ENCODE measurements around the gene UBE2G1. TPM values are rescaled to one million over a fixed set of nuclear protein-coding genes. Genes with fewer than 3 reads are reported as not detected.

UBE2G1 gene
- total and polyA plus RNA-seq, 2 donors from 2014 or later, result 26.7 to 50.9 TPM

DNA sequence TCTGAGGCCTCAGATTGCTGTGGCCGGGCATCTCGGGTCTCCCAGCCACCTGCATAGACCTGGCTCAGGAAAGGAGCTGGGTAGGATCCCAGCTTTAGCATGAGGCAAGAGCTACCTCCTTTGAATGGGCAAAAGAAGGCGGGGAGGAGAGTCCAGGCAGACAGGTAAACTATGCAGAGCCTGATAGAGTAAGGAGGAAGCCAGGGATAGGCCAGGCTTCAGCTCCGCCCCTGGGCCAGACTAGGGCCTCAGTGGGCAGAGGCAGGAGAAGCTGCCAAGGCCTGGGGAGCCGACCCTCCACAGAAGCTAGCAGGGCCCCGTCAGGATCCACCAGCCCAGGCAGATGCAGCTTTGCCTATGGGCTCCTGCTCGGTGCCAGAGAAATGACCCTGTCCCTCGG is 22.6 kb upstream of the UBE2G1 start:
- no peak for DNase-seq
- H3K36me3 ChIP-seq (ENCODE audit: control insufficient read depth in 2 of 3, insufficient read depth in 3 of 3, low read length in 3 of 3), result no peaks in the 10 kb centered on the region
- TF ChIP-seq, protein P1, sequence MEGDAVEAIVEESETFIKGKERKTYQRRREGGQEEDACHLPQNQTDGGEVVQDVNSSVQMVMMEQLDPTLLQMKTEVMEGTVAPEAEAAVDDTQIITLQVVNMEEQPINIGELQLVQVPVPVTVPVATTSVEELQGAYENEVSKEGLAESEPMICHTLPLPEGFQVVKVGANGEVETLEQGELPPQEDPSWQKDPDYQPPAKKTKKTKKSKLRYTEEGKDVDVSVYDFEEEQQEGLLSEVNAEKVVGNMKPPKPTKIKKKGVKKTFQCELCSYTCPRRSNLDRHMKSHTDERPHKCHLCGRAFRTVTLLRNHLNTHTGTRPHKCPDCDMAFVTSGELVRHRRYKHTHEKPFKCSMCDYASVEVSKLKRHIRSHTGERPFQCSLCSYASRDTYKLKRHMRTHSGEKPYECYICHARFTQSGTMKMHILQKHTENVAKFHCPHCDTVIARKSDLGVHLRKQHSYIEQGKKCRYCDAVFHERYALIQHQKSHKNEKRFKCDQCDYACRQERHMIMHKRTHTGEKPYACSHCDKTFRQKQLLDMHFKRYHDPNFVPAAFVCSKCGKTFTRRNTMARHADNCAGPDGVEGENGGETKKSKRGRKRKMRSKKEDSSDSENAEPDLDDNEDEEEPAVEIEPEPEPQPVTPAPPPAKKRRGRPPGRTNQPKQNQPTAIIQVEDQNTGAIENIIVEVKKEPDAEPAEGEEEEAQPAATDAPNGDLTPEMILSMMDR (IDR thresholded peaks at IDR 0.05; ENCODE audit: borderline replicate concordance, extremely low read depth, insufficient read depth), result no peak
- H3K27me3 ChIP-seq (ENCODE audit: control insufficient read depth, insufficient read depth, low read length), result no peaks in the 10 kb centered on the region
- H3K4me3 ChIP-seq (ENCODE audit: low read length in 3 of 3), result no peak overlapping the region
- intact Hi-C loops (cut with DNase I), result no loop called here
- no peak overlapping the region for H3K27ac ChIP-seq (ENCODE audit: low read depth in 2 of 2, low read length in 2 of 2)
- no peaks in the 10 kb centered on the region for H3K9me3 ChIP-seq (ENCODE audit: control insufficient read depth in 2 of 3, insufficient read depth in 1 of 3, low read length in 3 of 3)
- no peak overlapping the region for H3K9ac ChIP-seq (ENCODE audit: low read length in 3 of 3)
- FAIRE-seq, result no peak
- H3K4me1 ChIP-seq (ENCODE audit: control insufficient read depth in 2 of 3, insufficient read depth in 2 of 3, low read depth in 1 of 3, low read length in 3 of 3), result no peaks in the 10 kb centered on the region

DNA sequence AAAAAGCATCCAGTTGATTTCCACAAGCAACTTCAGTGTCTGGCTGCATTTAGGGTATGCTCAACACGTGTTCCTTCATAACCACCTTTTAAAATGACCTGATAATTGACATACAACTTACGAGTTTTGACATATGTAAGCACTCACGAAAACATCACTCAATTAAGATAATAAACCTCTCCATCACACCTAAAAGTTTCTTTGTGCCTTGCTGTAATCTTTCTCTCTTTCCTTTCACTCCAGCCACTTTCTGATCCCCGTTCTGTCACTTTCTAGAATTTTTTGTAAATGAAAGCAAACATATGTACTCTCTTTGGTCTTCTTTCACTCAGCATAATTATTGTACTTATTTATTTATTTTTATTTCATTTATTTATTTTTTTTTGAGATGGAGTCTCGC is 20.7 kb upstream of the UBE2G1 start:
- no peaks in the 10 kb centered on the region for H3K4me1 ChIP-seq (ENCODE audit: control insufficient read depth in 2 of 3, insufficient read depth in 2 of 3, low read depth in 1 of 3, low read length in 3 of 3)
- intact Hi-C loops (cut with DNase I), result no loop called here
- H3K9me3 ChIP-seq (ENCODE audit: control insufficient read depth in 2 of 3, insufficient read depth in 1 of 3, low read length in 3 of 3), result no peaks in the 10 kb centered on the region
- FAIRE-seq, result no peak
- TF ChIP-seq, protein P1 (IDR thresholded peaks at IDR 0.05; ENCODE audit: borderline replicate concordance, extremely low read depth, insufficient read depth), result no peak
- H3K27ac ChIP-seq (ENCODE audit: low read depth in 2 of 2, low read length in 2 of 2), result no peak overlapping the region
- H3K4me3 ChIP-seq (ENCODE audit: low read length in 3 of 3), result no peak overlapping the region
- no peaks in the 10 kb centered on the region for H3K27me3 ChIP-seq (ENCODE audit: control insufficient read depth, insufficient read depth, low read length)
- no peak for DNase-seq
- no peak overlapping the region for H3K9ac ChIP-seq (ENCODE audit: low read length in 3 of 3)
- no peaks in the 10 kb centered on the region for H3K36me3 ChIP-seq (ENCODE audit: control insufficient read depth in 2 of 3, insufficient read depth in 3 of 3, low read length in 3 of 3)

DNA sequence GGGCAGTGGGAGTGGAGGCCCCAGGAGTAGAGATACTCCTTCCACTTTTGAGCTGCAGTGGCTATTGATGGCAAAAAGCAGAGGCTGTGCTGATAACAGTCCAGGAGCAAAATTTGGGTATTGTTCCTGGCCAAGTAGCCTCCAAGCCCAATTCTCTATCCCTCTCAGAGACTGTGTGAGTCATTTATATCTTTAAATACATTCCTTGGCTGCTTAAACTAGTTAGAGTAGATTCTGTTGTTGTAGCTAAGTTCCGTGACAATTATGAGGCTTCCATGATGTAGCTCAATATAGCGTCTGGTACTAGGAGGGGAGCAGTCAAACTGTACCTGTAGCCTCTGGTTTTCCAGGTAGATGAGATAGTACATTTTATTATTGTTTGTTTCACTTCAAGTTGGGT is 19.9 kb upstream of the UBE2G1 start:
- intact Hi-C loops (cut with DNase I), result no loop called here
- TF ChIP-seq, protein P1 (IDR thresholded peaks at IDR 0.05; ENCODE audit: borderline replicate concordance, extremely low read depth, insufficient read depth), result no peak
- no peak for FAIRE-seq

More for the DNA sequence above, 19.9 kb upstream of the UBE2G1 start:
- no peaks in the 10 kb centered on the region for H3K27me3 ChIP-seq (ENCODE audit: control insufficient read depth, insufficient read depth, low read length)
- no peaks in the 10 kb centered on the region for H3K9me3 ChIP-seq (ENCODE audit: control insufficient read depth in 2 of 3, insufficient read depth in 1 of 3, low read length in 3 of 3)
- no peak overlapping the region for H3K4me3 ChIP-seq (ENCODE audit: low read length in 3 of 3)
- no peak overlapping the region for H3K27ac ChIP-seq (ENCODE audit: low read depth in 2 of 2, low read length in 2 of 2)
- no peaks in the 10 kb centered on the region for H3K4me1 ChIP-seq (ENCODE audit: control insufficient read depth in 2 of 3, insufficient read depth in 2 of 3, low read depth in 1 of 3, low read length in 3 of 3)
- H3K9ac ChIP-seq (ENCODE audit: low read length in 3 of 3), result no peak overlapping the region
- no peaks in the 10 kb centered on the region for H3K36me3 ChIP-seq (ENCODE audit: control insufficient read depth in 2 of 3, insufficient read depth in 3 of 3, low read length in 3 of 3)
- no peak for DNase-seq
